Measurements from ENCODE around the gene ASRGL1. TPM values are rescaled to one million over a fixed set of nuclear protein-coding genes. Genes with fewer than 3 reads are reported as not detected.

The ASRGL1 gene
- total RNA-seq, 4 donors from 2014 or later, result 5.8 to 35.9 (median 16.5) TPM

DNA sequence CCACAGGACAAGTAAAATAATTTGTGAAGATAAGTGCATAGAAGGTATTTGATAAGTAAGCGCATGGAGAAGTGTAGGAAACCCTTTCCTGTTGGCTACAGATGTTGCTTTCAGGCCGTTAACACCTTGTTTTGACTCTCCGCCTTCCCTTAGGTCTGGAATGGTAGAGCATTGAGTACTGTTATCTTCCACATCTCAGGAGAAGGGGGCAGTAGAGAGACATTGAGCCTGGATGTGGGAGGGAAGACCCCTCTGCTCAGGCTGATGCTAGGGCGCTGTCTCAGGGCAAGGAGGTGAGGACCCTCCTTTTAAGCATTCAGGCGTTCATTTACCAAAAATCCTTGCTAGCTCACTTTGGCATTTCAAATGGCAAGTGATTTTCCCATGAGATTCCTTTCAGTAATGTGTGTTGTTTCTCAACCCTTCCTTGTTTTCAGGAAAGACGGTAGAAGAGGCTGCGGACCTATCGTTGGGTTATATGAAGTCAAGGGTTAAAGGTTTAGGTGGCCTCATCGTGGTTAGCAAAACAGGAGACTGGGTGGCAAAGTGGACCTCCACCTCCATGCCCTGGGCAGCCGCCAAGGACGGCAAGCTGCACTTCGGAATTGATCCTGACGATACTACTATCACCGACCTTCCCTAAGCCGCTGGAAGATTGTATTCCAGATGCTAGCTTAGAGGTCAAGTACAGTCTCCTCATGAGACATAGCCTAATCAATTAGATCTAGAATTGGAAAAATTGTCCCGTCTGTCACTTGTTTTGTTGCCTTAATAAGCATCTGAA lies 54.6 kb downstream of the ASRGL1 start:
- TF ChIP-seq, protein P1, sequence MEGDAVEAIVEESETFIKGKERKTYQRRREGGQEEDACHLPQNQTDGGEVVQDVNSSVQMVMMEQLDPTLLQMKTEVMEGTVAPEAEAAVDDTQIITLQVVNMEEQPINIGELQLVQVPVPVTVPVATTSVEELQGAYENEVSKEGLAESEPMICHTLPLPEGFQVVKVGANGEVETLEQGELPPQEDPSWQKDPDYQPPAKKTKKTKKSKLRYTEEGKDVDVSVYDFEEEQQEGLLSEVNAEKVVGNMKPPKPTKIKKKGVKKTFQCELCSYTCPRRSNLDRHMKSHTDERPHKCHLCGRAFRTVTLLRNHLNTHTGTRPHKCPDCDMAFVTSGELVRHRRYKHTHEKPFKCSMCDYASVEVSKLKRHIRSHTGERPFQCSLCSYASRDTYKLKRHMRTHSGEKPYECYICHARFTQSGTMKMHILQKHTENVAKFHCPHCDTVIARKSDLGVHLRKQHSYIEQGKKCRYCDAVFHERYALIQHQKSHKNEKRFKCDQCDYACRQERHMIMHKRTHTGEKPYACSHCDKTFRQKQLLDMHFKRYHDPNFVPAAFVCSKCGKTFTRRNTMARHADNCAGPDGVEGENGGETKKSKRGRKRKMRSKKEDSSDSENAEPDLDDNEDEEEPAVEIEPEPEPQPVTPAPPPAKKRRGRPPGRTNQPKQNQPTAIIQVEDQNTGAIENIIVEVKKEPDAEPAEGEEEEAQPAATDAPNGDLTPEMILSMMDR (IDR thresholded peaks at IDR 0.05), result no peak
- TF ChIP-seq POLR2A (IDR thresholded peaks at IDR 0.05), result no peak
- 83 to 85% methylated on average over 16 of the region's 16 CpGs for WGBS, 2 donors
- Histone ChIP-seq H3K27me3 (no peaks in the 10 kb centered on the region), H3K27ac (no peak overlapping the region), H3K4me1 (peaks cover 0 to 4% of the 10 kb centered on the region in 2 donors), H3K36me3 (no peaks in the 10 kb centered on the region), H3K4me3 (replicated peaks in 1 of 3) (no peak overlapping the region), H3K9me3 (no peaks in the 10 kb centered on the region)
- intact Hi-C loops (cut with DNase I), result loop anchor here (10.0 kb wide), 2 partner anchors 303 to 473 kb away; no protein-coding TSS in a partner anchor
- no peak for DNase-seq

DNA sequence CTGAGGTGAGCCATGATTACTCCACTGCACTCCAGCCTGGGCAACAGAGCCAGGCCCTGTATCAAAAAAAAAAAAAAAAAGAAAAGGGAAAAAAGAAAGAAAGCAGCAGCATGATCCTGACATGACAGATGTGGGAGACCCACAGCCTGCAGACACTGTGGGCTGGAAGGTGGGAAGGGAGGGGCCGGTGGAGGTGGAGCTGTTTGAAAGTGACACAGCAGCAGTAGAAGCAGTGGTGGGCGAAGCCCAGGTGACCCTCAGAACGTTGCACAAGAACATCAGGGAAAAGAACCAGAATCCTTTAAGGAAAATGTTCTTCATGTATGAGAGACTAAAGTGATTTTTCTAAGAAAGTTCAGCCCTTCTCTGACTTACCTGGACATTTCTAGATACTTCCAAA lies 55.3 kb downstream of the ASRGL1 start:
- Histone ChIP-seq H3K36me3 (no peaks in the 10 kb centered on the region), H3K4me1 (peaks cover 0 to 4% of the 10 kb centered on the region in 2 donors), H3K4me3 (replicated peaks in 1 of 3) (no peak overlapping the region), H3K9me3 (no peaks in the 10 kb centered on the region), H3K27ac (no peak overlapping the region), H3K27me3 (no peaks in the 10 kb centered on the region)
- TF ChIP-seq POLR2A (IDR thresholded peaks at IDR 0.05), result no peak
- TF ChIP-seq, protein P1 (IDR thresholded peaks at IDR 0.05), result no peak
- intact Hi-C loops (cut with DNase I), result loop anchor here (10.0 kb wide), 2 partner anchors 302 to 472 kb away; no protein-coding TSS in a partner anchor
- no peak for DNase-seq
- WGBS, 2 donors, result 73 to 82% methylated on average over 3 of the region's 3 CpGs

DNA sequence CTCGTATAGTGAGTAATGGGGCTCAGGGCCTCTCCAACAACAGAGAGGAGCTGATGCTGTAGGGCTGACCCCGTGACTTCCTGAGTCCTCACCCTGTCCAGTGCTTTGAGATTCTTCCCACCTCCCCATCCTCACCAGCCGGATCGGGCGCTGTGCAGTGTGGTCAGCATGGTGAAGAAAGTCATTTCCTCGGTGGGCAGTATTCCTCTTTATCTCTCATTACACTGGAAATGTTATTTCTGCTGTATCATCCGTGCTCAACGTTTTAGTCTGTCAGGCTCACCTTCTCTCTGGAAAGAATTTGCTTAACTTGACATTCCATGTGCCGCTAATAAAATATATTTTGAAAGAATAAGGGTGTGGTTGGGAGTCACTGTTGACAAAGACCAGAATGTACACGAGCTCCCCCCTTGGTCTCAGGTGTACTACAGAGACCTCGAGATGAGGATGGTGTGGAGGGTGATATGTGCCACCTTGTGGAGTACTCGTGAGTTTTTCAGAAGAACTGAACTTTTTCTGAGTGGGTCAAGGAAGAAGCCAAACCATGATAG lies 55.9 kb downstream of the ASRGL1 start:
- no peak for TF ChIP-seq POLR2A (IDR thresholded peaks at IDR 0.05)
- TF ChIP-seq, protein P1 (IDR thresholded peaks at IDR 0.05), result no peak
- H3K4me3 ChIP-seq (replicated peaks in 1 of 3), result no peak overlapping the region

DNA sequence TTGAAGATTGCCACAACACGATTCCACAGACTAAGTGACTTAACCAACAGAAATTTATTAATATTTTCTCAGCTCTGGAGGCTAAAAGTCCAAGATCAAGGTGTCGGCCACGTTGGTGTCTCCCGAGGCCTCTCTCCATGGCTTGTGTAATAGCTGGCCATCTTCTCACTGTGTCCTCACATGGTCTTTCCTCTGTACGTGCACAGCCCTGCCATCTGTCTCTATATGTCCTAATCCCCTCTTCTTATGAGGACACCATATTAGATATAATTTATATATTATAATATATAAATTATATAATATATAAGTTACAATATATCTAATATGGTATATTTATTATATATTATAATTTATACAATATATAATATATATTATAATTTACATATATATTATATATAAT lies 56.5 kb downstream of the ASRGL1 start:
- H3K4me1 ChIP-seq, result peaks cover 0 to 4% of the 10 kb centered on the region in 2 donors
- no peaks in the 10 kb centered on the region for H3K36me3 ChIP-seq
- intact Hi-C loops (cut with DNase I), result loop anchor here (10.0 kb wide), 2 partner anchors 301 to 471 kb away; no protein-coding TSS in a partner anchor
- no peak for DNase-seq
- H3K27me3 ChIP-seq, result no peaks in the 10 kb centered on the region
- H3K4me3 ChIP-seq (replicated peaks in 1 of 3), result no peak overlapping the region
- no peak overlapping the region for H3K27ac ChIP-seq
- TF ChIP-seq, protein P1 (IDR thresholded peaks at IDR 0.05), result no peak
- TF ChIP-seq POLR2A (IDR thresholded peaks at IDR 0.05), result no peak
- 81% methylated on average over 5 of the region's 5 CpGs for WGBS, 2 donors
- no peaks in the 10 kb centered on the region for H3K9me3 ChIP-seq

More for the DNA sequence above, 55.9 kb downstream of the ASRGL1 start:
- Histone ChIP-seq H3K27ac (no peak overlapping the region), H3K36me3 (no peaks in the 10 kb centered on the region), H3K27me3 (no peaks in the 10 kb centered on the region), H3K4me1 (peaks cover 0 to 4% of the 10 kb centered on the region in 2 donors), H3K9me3 (no peaks in the 10 kb centered on the region)
- intact Hi-C loops (cut with DNase I), result loop anchor here (10.0 kb wide), 2 partner anchors 302 to 472 kb away; no protein-coding TSS in a partner anchor
- no peak for DNase-seq
- WGBS, 2 donors, result 62 to 72% methylated on average over 11 to 12 of the region's 12 CpGs
